Stimulated activated CD8-positive, alpha-beta memory T cell treated with anti-CD3 and anti-CD28 coated beads, Interleukin-12 subunit alpha, Interleukin-12 subunit beta, amount 100 ng/mL, for 4 hours (primary cell): ENCODE data around the gene TRAF5.

Experiments
- DNase-seq: peaks from one replicate; pipeline ENCODE4 v3.0.0-alpha.2; 2020; ENCODE audit warnings: low read depth

TRAF5 gene

GRCh38 chr1:211328084-211328694, 1.6 kb downstream of the TRAF5 start:
- no peak for DNase-seq

GRCh38 chr1:211328866-211329475, 2.3 kb downstream of the TRAF5 start:
- DNase-seq = no peak

GRCh38 chr1:211329764-211330201, 3.1 kb downstream of the TRAF5 start:
- DNase-seq = no peak

DNA sequence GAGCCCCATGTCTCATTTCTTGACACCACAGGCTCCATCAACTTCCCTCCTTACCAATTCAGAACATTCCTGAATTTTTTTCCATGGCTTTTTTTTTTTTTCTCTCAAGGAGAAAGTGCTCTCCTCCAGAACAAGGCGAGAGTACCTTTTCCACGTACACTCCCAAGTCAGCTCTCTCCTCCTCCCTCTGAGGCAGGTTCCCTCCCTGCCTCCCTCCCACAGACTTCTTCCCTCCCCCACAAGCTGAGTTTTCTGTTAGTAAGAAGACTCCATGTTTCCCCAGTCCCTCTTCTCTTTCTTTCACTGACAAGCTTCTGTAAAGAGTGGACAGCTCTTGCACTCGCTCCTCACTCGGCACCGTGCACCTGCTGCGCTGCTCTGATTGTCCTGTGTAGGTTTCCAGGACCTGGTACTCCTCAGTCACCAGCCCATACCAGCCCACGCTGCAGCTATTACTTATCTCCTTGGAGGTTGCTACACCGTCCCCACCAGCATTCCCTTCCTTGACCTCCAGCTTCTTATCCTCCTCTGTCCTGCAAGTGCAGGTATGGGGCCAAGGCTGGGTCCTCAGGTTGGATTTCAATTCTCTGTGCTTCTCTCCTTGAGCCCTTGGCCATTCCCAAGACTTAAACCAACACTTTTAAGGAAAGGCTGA, 3.8 kb downstream of the TRAF5 start:
- DNase-seq = no peak

DNA sequence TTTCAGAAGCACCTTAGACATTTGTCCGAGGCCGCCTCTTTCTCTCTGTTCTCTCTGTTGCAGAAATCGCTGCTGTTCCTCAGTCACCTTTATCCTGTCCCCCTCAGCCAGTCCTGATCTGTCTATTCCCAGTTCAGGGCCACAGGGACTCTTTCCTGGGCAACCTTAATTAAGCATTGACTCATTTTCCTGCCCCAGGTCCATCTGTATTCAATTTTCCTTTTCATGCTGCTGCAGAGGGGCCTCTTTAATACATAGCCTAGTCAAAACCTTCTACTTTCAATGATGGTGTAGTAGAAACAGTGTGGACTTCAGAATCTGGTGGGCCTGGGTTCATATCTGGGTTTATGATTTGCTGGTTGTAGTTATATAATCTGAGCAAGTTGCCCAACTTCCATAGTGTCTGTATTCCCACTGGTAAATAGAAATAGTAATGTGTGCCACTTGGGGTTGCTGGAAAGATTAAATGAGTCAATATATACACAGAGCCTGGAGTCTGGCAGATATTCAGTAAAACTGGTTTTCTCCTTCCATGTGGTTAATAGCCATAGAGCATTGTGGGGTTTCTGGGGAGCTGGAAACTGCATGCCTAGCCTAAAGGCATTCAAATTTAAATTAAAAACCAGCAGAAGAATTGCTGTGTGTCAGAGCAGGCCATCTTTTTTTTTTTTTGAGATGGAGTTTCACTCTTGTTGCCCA, 4.5 kb downstream of the TRAF5 start:
- DNase-seq = no peak

GRCh38 chr1:211332036-211332616, 5.5 kb downstream of the TRAF5 start:
- DNase-seq = no peak

GRCh38 chr1:211332830-211333229, 6.2 kb downstream of the TRAF5 start:
- DNase-seq = no peak

DNA sequence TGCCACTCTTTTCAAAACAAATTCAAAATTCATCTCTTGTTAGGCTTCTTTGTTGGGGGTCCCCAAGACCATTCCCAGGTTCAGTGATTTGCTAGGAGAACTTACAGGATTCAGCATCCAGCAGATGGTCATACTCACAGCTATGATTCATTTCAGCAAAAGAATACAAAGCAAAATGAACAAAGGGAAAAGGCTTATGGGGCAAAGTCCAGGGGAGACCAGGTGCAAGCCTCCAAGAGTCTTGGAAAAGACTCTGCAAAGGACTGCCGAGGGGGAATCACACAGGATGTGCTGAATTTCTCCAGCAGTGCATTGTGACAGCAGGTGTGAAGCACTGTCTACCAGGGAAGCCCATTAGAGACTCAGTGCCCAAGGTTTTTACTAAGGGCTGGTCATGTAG, 7.3 kb downstream of the TRAF5 start:
- DNase-seq = no peak

DNA sequence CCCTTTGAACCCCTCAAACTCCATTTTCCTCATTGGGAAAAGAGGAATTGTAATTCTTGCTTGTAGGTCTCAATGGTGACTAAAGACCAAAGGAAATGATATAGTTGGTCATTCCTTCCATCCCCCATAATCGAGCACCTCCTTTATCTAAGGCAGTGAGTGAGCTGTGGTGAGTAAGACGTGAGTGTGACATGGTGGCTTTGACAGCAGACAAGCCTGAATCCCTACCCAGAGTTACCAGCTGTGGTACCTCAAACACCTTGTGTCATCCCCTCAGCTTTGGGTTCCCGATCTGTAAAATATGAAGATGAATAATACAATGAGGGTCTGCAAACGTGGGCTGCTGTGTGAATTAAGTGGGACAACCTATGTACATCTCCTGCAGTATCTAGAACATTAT, 8.4 kb downstream of the TRAF5 start:
- DNase-seq = no peak

- no peak for DNase-seq
Measured at GRCh38 chr1:211335522-211336157, 9.0 kb downstream of the TRAF5 start.

DNA sequence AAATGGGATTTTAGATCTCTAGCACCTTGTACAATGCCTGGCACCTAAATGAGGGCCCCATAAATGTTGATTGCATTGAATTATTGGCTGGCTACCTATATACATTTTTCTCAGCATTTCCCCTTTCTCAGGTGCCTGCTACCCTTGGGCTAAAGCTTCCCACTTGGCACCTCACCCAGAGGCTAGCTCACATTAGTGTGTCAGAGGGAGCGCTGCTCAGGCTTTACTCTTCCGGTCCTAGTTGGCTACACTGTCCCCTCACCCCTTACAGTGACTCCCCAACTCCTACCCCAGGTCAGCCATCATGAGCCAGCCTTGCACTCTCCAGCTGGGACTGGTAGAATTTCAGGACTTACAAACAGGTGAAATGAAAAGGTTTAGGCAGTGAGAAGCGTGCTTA, 9.5 kb downstream of the TRAF5 start:
- no peak for DNase-seq

- no peak for DNase-seq
Measured at GRCh38 chr1:211336775-211337174, 10.1 kb downstream of the TRAF5 start.

DNA sequence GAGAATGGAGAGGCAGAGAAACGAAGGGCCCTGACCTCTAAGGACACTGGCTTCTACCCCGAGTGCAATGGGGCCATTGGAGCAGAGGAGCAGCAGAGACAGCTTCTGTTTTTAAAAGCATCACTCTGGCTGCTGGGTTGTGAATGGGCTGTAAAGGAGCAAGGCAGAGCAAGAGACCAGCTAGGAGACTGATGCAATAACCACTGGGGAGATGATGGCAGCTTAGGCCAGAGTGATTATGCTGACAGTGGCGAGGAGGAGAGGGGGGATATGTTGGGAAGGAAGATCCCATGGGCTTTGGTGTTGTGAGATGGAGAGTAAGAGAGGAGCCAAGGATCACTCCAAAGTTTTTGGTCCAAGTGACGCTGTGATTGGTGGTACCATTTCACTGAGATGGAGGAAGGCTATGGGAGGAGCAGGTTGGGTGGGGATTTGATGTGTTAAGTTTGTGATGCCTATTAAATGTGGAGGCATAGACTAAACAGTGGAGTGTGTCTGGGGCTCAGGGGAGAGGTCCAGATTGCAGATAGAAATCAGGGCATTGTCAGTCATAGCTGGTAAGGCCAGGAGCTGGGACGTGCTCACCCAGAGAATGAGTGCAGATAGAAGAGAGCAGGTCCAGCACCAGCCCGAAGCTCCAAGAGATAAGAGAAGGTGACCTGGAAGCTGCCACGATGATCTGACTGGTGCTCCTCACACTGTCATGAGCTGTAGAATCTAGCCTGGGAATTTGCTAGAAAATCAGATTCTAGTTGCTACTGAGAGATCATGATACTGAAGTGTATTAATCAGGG, 11.0 kb downstream of the TRAF5 start:
- no peak for DNase-seq

GRCh38 chr1:211338224-211338620, 11.6 kb downstream of the TRAF5 start:
- DNase-seq = no peak

GRCh38 chr1:211339631-211340041, 13.0 kb downstream of the TRAF5 start:
- DNase-seq = no peak

GRCh38 chr1:211340622-211341507, 14.2 kb downstream of the TRAF5 start:
- no peak for DNase-seq

DNA sequence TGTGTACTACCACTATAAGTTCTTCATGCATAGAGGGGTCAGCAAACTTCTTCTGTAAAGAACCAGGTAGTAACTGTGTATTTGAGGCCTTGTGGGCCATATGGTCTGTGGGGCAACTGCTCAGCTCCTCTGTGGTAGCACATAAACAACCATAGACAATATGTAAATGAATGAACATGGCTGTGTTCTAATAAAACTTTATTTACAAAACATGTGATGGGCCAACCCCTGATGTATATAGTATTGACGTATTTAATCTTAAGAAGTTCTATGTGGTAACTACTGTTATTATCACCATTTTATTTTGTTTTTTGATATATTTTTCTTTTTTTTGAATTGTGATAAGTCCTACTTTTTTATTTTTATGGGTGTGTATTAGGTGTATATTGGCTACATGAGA, 15.4 kb downstream of the TRAF5 start:
- no peak for DNase-seq

DNA sequence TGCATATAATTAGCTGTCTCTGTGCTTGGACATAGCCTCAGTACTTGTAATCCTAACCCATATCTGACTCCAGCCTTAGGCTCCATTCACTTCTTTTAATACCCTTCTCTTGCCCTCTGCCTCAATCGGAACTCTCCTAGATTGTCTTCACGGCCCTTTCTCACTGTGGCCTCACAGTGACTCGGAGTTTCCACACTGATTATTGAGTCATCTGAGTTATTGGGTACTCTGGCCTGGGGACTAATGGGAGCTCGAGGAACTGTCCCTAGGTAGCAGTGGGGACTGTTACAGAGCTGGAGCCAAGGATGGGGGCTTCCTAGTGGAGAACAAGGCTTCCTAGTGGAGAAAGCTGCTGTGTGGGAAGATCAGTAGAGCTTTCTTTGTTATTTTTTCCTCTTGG, 17.0 kb downstream of the TRAF5 start:
- no peak for DNase-seq

DNA sequence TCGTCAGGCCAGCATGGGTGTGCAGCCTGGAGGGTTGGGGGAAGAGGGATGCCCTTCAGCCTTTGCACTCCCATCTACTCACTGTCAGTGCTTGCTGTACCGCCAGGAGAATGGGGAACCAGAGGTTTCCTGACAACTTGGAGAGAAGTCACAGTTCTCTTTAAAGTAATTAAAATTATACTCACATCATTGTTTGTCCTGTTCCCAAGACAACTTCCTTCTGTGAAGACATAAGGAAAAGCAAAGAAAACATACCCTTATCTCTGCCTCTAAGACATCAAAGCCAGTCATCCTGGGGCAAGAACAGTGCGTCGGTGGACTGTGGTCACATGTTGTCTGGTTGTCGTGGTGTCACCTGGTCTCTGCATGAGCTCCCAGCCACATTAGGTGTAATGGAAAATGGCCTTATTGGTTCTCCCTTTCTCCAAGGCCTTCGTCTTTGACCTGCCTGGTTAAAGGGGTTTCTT, 17.6 kb downstream of the TRAF5 start:
- no peak for DNase-seq

GRCh38 chr1:211345719-211346118, 19.1 kb downstream of the TRAF5 start:
- no peak for DNase-seq
